Activated naive CD4-positive, alpha-beta T cell treated with Interleukin-2 at 50 U/mL for 16 hours (primary cell): ENCODE measurements around the gene RABGAP1.

ENCODE experiments used
- DNase-seq: peaks from one replicate; pipeline ENCODE4 v3.0.0-alpha.2; 2020

RABGAP1 gene

DNA sequence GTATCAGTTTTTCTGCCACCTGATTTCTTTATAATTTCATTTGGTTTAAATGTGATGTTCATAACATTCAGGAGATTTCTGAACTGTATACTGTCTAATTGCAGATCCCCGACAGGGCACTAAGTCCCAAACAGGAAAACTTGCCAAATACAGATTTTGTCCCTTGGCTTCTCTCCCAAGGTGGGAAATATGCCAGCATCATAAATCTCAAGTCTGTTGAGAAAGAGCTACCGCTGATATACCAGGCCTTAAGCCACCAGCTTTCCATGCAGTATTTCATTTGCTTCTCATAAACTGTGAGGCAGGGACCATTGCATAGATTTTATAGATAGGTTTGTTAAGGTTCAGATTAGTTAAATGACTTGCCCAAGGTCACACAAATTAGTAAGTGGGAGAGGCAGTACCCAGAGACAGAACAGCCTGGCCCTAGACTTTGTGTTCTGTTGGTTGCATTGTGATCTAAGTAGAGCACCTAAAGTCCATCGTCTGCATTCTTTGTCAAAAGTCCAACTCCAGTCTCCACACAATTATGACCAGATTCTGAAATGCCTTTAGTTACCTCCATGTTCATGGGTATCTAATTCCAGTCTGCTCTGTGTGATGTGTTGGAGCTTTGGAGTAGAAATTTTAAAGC is 108.9 kb downstream of the RABGAP1 start:
- DNase-seq = no peak

DNA sequence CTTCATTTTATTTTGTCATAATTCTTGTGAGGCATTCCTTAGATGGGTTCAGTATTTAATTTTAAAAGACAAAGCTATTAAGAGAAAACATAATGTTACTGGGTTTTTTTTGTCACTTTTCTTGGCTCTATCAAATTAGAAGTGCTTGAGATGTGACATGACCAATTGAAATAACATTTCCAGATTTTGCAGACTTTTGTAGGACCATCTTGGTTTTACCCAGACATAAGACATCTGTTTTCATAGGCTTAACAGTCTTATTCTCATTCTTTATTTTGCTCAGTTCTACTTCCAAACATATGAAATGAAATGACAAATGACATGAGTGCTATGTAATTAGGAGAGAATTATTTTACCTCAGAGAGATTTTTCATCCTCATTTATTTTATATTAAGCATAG is 112.2 kb downstream of the RABGAP1 start:
- DNase-seq = no peak

DNA sequence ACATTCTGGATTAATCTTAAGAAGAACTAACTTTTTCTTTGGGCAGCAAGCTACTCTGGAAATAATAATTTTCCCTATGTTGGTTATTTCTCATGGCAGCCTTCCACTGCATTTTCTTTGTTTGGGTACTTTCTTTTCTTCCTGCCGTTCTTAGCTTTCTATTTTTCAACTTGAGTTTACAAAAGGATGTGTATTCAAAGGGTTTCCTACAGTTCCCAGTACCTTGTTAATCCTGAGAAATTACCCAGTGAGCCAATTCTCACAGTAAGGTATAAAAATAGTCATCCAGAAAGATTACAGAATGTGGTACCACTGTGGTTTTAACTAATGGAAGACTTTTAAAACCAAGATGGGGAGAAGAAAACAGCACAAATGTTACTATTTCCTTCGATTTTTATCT is 112.9 kb downstream of the RABGAP1 start:
- DNase-seq = no peak

DNA sequence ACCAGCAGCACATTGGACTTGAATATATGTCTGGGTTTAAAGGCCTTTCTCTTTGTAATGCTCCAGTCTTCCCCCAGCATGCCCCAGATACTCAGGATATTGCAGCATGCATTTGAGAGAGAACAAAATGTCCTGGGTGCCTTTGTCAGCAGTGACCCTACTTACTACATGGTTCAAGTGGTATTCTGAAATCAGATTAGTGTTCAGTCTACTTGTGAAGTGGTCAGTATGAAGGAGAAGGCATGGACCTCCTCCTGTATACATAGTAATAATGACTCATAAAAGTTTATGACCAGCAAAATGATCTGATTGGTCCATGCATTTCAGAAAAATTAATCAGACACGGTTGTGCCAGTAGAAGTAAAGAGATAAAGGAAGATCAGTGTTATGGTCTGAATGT is 118.0 kb downstream of the RABGAP1 start:
- DNase-seq = no peak

DNA sequence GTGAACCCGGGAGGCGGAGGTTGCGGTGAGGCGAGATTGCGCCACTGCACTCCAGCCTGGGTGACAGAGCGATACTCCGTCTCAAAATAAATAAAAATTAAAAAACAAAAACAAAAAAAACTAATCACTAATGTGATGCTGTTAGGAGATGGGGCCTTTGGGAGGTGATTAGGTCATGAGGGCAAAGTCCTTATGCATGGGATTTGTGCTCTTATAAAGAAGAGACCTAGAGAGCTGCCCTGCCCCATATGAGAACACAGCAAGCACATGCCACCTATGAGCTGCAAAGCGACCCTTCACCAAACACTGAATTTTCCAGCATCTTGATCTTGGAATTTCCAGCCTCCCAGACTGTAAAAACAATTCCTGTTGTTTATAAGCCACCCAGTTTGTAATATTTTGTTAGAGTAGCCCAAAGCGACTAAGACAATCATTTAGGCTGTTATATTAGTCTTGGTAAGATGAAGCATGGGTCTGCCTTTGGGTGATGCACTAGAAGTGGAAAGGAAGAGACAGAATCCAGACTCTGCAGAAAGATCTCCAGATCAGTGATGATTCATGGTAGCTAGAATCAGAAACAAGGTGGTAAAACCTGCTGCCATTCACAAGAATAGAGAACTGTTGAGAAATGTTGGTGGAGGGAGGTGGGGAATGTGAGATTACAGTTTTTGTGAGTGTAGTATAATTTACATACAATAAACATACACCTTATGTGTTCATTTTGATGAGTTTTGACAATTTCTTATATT is 118.8 kb downstream of the RABGAP1 start:
- DNase-seq = no peak

DNA sequence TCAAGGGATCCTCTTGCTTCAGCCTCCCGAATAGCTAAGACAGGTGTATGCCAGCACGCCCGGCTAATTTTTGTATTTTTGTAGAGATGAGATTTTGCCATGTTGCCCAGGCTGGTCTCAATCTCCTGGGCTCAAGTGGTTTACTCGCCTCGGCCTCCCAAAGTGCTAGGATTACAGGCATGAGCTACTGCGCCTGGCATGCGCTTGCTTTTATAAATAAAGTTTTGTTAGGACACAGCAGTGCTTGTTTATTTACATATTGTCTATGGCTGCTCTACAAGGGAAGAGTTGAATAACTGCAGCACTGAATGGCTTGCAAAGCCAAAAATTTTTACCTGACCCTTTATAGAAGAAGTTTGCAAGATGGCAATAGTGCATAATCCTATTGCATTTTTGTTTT is 120.4 kb downstream of the RABGAP1 start:
- no peak for DNase-seq

DNA sequence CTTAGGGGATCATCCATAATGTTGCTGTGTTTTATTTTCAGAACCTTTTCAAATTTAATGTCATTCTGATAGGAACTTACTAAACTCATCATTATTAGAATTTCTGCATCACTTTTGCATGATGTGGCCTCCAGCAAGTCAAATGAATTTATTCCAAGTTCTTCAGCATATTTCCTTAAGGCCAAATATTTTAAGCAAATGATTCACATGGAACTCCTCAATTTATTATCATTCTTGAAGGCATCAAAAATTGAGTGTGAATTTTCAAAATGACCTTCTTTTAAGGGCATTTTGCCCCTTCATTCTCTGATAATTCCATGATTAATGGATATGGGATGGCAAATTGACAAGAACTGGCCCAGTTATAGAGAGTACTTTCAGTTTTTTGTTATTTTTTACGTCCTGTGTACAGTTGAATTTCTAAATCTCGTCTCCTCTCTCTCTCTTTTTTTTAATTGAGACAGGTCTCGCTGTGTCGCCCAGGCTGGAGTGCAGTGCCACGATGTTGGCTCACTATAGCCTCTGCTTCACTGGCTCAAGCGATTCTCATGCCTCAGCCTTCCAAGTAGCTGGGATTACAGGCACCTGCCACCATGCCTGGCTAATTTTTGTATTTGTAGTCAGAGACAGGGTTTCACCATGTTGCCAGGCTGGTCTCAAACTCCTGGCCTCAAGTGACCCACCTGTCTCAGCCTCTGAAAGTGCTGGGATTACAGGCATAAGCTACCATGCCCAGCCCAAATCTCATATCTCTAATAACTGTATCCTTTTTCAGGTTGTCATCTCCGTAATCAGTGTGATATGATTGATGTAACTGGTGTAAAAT is 121.7 kb downstream of the RABGAP1 start:
- DNase-seq = no peak

DNA sequence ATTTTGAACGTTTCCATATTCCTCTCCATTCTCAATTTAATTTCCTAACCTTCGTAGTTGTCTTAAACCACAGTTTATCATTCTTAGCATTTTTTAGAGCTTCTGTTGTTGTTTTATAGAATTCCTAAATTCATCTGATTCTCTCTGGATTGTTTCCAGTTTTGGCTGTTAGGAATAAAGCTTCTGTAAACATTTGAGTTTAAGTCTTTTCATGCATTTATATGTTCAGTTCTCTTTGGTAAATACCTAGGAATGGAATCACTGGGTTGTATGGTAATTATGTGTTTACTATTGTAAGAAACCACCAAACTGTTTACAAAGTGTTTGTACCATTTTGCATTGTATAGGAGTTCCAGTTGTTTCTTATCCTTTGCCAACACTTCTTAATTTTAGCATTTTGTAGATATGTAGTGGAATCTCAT is 122.4 kb downstream of the RABGAP1 start:
- DNase-seq = no peak

DNA sequence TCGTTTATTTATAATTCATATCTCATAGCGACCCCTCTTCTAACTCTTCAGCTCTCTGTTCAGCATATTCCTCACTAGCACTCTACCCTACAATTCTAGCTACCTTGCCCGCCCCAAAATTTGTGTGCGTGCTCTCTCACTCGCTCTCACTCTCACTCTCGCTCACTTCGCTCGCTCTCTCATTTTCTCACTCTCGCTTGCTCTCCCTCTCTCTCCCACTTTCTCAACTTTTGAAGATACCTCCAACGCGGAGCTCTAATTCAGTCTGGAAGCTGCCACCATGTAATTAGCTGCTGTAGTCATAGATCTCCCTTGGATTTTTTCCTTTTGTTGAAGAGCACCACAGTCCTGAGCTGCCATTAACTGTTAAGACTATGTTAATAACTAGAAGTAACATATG is 123.1 kb downstream of the RABGAP1 start:
- no peak for DNase-seq

DNA sequence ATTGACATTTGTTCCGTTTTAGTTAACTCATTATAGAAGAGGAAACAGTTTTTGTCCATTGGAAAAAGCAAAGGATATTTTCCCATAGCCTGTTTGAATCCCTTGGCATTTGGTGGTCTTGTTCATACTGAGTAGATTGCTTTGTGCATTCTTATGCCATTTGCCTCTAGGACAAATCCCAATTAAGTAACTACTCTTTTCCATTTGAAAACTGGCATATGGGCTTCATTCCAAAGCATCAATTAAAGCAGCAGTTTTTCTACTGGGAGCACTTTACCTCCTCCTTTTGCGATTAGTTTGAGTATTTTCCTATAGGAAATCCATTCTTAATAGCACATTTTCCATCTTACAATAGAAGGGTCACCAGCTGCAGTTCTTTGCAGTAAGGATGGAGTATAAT is 123.9 kb downstream of the RABGAP1 start:
- no peak for DNase-seq

DNA sequence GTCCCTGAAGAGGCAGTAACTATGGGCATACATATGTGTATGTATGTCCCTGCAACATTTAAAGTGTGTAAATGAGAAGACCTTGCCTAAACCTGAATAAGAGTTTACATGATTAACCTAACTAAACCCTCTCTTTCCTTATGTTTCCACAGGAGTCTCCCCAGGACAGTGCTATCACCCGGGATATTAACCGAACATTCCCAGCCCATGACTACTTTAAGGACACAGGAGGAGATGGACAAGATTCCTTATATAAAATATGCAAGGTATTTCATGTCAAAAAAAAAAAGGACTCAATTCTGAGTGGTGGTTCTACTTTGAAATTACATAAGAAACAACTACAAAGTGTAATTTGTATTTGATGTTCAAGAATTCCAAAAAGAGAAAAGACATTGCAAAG is 124.4 kb downstream of the RABGAP1 start:
- no peak for DNase-seq

DNA sequence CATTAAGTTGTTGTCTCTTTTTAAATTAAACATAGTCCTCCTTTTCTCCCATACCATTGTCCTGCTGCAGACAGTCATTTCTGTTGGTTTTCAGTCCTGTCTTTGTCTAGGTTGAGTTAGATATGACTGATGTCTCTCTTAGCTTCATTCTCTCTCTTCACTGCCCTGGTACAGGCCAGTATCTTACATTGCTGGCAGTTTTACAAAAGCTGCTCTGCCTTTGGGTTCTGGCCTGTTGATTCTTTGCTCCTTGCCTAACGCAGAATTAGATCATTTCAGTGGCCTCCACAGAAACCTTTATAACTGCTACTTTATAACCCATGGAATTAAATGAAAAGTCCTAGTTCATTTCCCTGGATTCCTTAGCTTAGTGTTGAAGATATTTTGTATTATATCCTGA is 126.3 kb downstream of the RABGAP1 start:
- DNase-seq = no peak

DNA sequence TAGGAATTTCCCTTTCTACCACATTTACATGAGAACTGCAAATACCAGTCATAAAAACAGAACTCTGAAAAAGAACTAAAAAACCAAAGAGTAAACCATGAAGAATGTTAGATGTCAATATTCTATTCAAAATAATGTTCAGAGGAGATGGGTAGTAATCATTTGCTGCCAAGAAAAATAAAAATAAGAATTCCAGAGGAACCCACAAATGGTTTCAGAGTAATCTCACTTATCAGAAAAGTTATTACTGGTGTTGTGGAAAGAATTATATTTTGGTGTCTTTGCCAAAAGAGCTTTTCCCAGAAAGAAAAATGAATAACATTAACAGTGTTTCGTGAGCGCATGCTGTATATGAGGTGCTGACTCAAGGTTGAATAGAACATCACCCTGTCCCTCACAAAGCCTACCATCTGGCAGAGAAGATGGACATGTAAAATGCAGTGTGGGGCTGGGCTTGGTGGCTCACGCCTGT is 128.2 kb downstream of the RABGAP1 start:
- DNase-seq = no peak

DNA sequence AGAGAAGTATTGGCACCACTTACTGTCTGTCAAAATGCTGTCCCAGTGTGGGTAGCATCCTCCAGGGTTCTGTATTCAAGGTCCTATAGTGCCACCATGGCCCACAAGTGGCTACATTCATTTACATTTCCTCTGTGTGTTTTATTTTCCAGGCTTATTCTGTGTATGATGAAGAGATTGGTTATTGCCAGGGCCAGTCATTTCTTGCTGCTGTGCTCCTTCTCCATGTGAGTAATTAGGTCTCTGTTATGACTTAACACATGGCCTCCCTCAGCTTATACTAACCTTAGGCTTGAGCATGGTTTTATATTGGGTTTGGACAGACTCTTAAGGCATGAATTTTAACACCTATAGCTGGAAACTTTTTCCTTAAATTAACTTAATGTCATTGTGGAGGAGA is 129.4 kb downstream of the RABGAP1 start:
- DNase-seq = no peak

DNA sequence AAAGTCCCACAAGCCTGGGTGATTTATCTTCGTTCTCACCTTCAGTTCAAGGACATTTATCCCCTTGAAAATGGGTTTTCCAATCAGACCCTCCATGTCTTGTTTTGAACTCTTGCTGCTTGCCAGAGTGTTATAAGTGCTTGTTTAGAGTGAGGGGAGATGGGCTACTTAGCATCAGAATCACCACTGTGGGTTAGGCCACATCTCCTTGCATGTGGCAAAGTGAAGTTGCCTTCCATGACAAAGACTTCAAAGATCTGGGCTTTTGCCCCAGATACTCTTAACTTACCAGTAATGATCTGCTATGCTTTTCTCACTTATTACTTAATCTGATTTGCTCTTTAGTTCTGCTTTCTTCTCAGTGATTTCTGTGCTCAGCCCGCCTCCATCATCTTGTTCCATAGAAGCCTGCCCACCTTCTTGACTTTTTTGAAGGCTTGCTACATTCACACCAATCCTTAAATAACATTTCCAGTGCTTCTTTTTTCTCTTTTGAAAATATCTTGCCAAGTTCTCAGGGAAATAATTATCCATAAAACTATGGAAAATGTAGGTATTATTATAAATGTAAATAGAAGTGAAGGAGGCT is 131.7 kb downstream of the RABGAP1 start:
- no peak for DNase-seq

DNA sequence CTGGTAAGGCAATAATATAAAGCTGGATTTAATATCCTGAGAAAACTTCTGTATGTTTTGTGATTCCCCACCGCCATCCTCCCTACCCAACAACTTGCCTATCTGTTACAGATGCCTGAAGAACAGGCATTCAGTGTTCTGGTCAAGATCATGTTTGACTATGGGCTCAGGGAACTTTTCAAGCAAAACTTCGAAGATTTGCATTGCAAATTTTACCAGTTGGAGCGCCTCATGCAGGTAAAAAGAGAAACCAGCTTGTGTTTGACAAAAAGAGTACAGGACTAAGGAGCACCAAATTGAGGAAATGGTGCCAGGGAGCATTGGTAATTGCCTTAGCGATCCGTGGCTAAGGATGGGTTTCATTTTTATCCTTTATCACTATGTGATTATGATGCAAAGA is 132.6 kb downstream of the RABGAP1 start:
- no peak for DNase-seq

DNA sequence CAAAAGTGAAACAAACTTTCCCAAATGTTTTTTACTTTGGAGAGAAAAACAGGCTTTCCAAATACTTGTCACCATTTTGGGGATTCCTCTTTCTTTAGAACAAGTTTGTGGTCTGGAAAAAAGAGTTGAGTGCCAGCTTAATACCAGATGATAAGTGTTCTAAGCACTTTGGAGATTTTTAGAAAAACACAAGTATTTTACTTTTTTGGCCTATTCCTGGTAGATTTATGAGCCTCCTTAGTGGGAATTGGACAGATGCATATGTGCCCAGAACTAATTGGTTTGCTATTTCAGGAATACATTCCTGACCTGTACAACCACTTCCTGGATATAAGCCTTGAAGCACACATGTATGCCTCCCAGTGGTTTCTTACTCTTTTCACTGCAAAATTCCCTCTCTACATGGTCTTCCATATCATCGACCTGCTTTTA is 133.2 kb downstream of the RABGAP1 start:
- no peak for DNase-seq

DNA sequence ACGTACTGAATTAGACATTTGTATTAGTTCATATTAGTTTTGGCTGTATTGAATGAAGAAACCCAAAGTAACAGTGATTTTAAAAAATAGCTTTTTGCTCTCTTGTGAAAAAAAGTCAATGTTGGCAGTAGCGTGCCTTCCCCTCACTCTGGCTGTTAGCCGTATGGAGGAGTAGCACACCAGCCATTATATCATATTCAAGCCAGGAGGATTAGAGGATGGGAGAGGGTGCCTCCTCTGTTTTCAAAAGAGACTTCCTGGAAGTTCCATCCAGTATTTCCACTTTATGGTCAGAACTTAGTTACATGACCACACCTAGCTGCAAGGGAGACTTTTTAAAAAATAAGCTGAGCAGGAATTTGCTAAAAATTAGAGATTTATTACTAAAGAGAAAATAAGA is 133.8 kb downstream of the RABGAP1 start:
- no peak for DNase-seq

DNA sequence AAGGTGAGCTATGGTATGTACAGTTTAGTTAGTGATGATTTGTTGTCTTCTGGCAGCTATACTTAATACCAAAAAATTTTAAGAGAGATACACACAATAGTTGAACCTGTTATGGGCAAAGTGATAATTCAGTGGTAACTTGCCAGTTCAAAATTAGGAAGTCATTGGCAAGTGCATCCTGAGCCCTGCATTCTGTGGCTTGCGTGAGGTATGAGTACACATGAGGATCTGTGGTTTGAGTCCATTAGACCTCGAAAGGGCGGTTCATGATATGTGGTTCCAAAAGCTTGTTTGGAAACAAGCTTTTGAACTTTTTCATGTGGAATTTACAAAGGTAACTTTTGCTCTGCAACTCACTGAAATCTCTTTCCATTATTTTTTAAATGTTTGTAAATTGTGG is 139.6 kb downstream of the RABGAP1 start:
- DNase-seq = no peak

DNA sequence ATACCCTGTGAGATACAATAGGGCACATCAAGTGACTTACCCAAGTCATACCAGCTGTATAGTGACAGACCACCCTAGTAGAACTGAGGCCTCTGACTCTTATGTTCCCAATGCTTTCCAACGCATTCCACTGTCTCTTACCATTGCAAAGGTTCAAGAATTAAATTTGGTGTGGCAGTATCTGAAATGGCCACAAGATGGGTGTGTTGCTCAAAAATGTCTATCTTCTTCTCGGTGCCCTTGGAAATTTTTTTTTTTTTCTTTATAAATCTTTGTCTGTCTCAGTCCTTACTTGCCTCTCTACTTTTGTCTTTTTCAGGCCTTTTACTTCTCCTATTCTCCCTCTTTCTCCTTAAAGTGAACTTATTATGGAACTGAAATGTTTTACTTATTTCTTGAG is 141.0 kb downstream of the RABGAP1 start:
- DNase-seq = no peak

DNA sequence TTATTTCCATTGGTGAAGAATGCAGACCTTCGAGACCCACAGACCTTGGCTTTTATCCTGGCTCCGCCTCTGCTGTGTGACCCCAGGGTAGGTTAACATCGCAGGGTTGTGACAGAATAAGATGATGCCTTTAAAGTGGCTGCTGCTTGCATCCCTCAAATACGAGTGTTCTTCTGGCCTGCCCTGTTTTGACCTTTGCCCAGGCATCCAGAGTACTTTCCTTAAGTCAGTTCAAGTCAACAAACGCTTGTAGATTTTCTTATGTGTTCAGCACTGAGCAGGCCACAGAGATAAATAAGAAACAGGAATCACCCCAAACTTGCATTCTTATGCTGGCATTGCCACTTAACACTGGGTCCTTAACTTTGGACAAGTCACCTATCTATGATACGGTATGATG is 142.9 kb downstream of the RABGAP1 start:
- no peak for DNase-seq

DNA sequence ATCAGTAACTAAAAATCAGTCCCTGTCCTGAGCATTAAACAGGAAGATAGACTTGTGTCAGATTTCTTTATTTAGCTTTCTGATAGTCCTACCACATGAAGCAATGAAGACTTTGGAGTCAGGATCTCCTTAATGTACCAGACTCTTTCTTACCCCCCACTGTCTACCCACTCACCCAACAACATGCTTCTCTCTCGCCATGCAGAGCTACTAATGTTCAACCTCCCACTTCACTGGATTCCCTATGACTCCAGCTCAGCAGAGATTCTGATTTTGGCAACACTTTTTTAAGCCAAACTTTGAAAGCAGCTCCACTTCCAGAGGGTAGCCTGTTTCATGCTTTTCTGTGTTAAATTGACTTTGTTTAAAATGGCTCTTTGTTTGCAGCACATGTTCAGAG is 143.4 kb downstream of the RABGAP1 start:
- DNase-seq = no peak

DNA sequence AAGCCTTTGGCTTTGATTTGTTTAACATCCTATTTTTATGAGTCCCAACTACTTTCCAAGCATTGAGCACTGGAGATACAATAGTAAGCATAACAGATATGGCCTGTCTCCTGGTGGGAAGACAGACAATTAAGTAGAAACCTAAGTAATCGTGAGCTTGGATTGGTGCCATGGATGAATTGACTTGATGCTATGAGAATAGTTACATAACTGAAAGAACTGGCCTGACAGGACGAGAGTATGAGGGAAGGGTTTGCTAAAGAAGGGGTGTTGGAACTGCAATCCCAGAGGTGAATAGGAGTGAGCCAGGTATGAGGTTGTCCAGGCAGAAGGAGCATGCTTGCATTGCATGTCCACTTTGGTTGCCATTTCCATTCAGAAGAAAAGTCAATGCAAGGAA is 145.1 kb downstream of the RABGAP1 start:
- DNase-seq = no peak
